Activated CD4-positive, alpha-beta T cell treated with anti-CD3 and anti-CD28 coated beads for 4 hours (primary cell): ENCODE data around the gene ATG7.
"Not testable (repeated sequence)": the region's sequence is repeated elsewhere in the genome, so short reads cannot be mapped to it uniquely, and the experiment has no call there.

Source experiments
- DNase-seq, 2 donors: peaks; one replicate each; pipeline ENCODE4 v3.0.0-alpha.2; 2020

The ATG7 gene

DNA sequence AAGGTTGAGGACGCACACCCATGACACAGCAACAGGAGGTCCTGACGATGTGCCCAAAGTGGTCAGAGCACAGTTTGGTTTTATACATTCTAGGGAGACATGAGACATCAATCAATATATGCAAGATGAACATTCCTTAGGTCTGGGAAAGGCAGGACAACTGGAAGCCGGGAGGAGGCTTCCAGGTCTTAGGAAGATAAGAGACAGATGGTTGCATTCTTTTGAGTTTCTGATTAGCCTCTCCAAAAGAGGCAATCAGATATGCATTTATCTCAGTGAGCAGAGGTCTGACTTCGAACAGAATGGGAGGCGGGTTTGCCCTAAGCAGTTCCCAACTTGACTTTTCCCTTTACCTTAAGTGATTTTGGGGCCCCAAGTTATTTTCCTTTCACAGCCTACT lies 16.7 kb upstream of the ATG7 start:
- DNase-seq = not testable (repeated sequence)

- no peak for DNase-seq
Observed at GRCh38 chr3:11258958-11259357, 13.2 kb upstream of the ATG7 start.

- no peak for DNase-seq
Observed at GRCh38 chr3:11260460-11260859, 11.7 kb upstream of the ATG7 start.

DNA sequence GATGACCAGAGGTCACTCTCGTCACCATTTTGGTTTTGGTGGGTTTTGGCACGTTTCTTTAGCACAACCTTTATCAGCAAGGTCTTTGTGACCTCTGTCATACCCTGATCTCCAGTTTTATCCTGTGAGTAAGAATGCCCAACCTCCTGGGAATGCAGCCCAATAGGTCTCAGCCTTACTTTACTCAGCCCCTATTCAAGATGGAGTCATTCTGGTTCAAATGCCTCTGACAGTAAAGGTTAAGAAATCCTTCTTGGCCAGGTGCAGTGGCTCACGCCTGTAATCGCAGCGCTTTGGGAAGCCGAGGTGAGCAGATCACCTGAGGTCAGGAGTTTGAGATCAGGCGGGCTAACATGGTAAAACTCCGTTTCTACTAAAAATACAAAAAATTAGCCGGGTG lies 3.2 kb upstream of the ATG7 start:
- no peak for DNase-seq

DNA sequence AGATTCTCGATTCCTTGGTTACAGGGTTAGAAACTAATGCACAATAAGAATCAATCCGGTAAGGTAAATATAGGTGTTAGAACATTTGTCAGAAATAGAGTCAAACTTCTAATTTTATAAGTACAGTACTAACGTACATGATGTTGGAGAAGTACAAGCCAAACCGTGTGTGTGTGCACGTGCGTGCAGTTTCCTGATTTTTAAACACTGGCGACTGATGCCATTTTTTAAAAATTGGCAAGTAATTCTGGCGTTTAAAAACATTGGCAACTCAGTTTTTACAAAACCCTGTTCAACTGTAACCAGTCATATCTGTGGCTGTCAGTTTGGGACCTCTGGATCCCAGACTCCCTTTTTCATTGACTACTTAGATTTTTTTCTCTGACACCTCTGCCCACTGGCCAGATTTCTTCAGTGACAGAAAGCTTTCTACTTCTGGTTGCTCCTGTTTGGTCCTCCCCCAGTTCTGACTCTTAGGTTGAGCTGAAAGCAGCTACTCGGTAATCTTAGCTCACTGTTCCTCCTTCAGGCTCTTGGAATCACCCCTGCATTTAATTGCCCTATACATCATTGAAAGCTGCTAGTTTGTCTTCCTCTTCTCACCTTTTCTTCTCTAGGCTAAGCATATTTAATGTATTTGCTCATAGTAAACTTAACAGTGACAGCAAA lies 843 bp downstream of the ATG7 start:
- no peak for DNase-seq

DNA sequence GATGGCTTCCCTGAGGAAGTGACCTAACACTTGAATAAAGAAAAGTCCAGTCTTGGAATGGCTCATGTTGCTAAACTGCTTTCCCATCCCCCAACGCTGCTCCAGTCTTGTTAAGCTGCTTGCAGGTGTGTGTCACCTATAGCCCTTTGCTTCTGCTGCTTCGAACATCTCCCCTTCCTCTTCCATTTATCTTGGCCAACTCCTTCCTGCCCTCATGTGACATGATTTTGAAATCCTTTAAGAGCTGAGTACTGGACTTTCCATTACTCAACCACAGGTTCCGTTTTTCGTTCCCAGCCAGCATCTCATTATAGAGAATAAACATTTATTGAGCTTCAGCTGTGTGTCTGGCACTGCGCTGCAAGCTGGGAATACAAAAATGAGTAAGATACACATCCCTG lies 1.7 kb downstream of the ATG7 start:
- no peak for DNase-seq

- no peak for DNase-seq
Observed at GRCh38 chr3:11274566-11275142, 2.5 kb downstream of the ATG7 start.

DNA sequence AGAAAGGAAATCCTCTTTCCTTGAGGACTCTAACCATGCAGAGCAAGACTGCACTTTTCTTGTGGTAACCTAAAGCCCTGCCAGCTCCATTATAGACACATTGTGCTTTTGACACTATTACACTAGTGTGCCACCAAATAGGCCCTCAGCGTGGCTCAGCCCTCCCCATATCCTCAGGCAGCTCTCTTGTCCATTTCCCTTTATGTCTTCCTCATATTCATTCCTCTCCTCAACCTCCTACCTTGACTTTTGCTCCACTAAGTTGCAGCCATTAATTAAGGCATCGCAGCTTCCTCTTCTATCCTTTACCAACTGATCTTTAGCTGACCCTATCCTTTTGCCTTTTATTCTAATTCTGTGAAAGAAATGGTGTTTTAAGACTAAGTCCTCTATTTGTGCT lies 3.7 kb downstream of the ATG7 start:
- no peak for DNase-seq

DNA sequence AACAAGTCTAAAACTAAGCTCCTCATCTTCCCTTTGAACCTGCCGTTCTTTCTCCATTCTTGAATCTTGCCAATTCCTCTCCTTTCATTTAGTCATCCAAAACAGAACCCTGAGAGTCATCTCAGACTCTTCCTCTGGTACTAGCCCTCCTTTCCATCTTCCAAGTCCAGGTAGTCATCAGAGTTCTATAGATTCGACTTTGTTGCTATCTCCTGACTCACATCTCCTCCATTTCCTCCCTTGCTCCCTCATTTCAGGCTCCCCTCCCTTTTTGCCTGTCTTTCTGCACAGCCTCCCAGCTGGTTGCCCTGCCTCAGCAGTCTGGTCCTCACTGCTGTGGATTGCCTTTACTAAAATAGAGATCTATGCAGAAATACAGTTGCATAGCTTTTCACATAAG lies 4.7 kb downstream of the ATG7 start:
- DNase-seq = no peak

- no peak for DNase-seq
Observed at GRCh38 chr3:11282250-11283138, 10.3 kb downstream of the ATG7 start.

- DNase-seq = no peak
Observed at GRCh38 chr3:11283139-11283475, 10.9 kb downstream of the ATG7 start.

GRCh38 chr3:11284011-11284410 lies 11.8 kb downstream of the ATG7 start:
- DNase-seq = no peak

DNA sequence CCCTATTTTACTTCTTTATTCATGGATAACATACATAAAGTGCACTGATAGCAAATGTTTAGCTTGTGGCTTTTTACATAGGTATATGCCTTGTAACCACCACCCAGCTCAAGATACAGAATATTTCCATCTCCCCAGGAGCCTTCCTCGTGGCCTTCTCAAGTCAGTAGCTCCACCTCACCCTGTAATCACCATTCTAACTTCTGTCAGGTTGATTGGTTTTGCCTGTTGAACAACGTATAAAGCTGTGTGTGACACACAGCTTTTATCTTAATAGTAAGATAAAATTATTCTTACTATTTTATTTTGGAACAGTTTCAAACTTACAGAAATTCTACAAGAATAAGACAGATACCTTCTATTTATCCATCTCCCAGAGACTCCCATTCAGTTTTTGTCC lies 13.3 kb downstream of the ATG7 start:
- no peak for DNase-seq

DNA sequence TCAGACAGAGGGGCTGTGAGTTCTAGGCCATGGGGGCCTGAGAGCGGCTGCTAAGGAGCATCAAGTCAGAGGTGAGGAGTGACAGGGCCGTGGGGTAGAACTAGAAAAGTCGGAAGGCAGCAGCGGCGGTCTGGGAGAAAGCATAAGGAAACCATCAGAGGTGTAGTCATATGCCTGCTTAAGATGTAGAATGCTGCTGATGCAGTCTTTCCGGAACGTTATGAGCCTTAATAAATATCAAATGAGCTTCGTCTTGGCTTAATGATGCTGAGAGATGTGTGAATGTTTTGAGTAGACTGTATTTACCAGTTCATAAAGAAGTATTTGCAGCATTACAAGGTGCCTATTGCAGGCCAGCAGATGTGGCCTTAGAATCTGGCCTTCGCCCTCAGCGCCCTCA lies 15.2 kb downstream of the ATG7 start:
- no peak for DNase-seq

DNA sequence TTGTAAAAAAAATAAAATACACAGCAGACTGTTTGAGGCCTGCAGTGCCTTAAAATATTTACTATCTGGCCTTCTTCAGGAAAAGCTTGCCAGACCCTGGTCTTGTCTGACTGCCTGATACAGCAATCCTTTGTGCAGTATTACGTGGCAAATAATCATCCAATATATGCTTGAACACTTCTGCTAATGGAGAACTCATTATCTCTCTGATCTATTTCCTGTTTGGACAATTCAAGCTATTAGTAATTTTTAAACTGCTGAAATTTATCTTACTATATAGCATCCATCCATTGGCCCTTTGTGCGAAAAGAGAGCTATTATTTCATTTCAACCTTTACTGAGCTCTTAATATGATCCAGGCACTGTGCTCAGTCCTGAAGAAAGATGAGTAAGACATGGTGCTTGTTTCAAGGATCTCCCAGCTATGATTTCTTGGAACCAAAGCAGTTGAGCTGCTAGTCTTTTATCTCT lies 15.9 kb downstream of the ATG7 start:
- no peak for DNase-seq

- no peak for DNase-seq
Observed at GRCh38 chr3:11288786-11289637, 16.8 kb downstream of the ATG7 start.

DNA sequence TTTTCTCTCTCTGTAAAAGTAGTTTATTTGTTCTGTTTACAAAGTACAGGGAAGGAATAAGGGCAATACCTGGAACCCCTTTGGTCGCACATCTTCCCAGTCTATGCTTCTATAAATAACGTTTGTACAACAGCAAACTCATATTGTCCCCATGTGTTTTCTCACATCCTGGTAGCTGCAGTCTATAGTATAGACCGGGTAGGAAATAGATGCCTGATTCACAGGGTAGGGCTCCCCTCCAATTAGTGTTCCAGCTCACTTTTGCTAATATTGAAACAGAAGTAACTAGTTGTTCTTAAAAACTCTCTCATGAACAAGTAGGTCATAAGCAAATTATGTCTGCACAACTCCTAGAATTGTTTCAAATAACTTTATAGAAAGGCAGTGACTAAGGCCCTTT lies 17.7 kb downstream of the ATG7 start:
- no peak for DNase-seq

GRCh38 chr3:11290743-11291680 lies 18.8 kb downstream of the ATG7 start:
- DNase-seq = peak in 1 of 2 donors; percentile 25

GRCh38 chr3:11291808-11292207 lies 19.6 kb downstream of the ATG7 start:
- no peak for DNase-seq

- no peak for DNase-seq
Observed at GRCh38 chr3:11297126-11297525, 24.9 kb downstream of the ATG7 start.

DNA sequence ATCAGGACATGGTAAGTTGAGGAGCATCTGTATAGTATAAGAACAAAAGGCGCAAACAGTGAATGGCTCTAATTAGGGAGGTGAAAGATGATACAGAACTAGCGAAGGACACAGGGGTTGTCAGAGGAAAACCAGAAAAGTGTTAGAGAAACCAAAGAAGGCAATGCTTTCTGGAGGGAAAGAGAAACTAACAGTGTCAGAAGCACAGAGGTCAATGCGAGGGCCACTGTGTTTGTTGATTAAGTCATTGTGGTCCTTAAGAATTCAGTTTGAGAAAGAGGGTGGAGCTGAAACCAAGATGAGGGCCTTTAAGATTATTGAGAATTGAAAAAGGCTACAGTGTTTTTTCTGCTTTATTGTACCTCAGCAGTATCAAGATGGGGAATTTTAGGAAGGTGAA lies 28.8 kb downstream of the ATG7 start:
- DNase-seq = no peak

DNA sequence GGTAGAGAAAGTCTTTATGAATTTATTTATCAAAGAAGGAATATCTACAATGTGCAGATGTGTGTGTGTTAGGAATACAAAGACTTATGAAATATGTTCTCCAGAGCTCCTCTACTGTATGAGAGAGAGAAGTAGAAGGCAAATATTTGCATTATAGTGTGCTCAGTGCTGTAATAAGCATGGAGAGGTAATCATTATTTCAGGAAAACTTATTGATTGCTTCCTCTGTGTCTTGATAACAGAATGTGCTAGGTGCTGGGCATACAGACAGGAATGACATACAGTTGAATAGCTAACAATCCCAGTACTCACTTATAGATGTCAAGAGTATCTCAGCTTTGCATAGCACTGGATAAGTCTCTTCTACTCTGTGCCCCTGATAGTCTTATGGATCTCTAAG lies 30.2 kb downstream of the ATG7 start:
- DNase-seq = no peak
